GM18951 (cell line): ENCODE measurements around the gene PPP2R2C.

ENCODE experiments used
- POLR2A ChIP-seq: IDR thresholded peaks from 4 replicates; pipeline ENCODE4 v1.6.1; 2011; ENCODE audit warnings: mild to moderate bottlenecking; ENCODE audit not compliant: insufficient read length, insufficient read depth; ENCODE audit errors: extremely low read depth
- in situ Hi-C: fragments of 300-500 bp; cut with MboI; formaldehyde crosslinking; loops from one replicate; pipeline ENCODE4 v1.12.0; 2022; ENCODE audit warnings: low sequenced_read_pairs, mixed read lengths, inconsistent platforms; ENCODE audit not compliant: unreplicated experiment

The PPP2R2C gene

DNA sequence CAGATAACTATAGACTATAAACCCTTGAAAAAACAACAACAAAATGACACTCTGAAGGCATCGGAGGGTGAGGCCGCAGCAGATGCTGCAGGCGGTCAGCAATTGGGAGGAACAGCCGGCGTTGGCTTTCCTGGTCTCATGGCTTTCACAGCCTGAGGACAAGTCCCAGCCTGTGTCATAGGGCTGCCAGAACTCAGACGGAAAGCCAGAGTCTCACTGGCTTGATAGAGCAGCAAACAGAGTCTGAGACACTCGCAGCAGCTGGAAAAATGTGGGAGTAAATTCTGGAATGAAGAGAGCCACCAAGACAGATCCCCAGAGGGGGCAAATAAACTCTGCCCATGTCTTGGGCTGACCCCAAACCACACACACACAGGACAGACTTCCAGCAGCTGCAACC, 86.3 kb downstream of the PPP2R2C start:
- TF ChIP-seq POLR2A = no peak
- in situ Hi-C loops = no loop called here

DNA sequence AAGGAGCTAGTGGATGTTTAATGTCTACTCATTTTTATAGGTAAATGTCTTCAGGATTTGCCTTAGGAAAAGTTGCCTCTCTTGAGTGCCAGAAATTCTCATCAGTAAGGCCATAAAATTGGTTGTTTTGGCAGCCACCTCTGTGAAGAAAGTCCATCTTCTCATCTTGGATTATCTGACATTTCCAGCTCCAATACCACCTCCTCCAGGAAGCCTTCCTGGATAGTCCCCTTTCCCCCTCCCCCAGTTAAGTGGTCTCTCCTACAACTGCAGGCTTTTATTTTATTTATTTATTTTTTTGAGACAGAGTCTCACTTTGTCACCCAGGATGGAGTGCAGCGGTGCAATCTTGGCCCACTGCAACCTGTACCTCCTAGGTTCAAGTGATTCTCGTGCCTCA, 87.1 kb downstream of the PPP2R2C start:
- no peak for TF ChIP-seq POLR2A
- in situ Hi-C loops = no loop called here

DNA sequence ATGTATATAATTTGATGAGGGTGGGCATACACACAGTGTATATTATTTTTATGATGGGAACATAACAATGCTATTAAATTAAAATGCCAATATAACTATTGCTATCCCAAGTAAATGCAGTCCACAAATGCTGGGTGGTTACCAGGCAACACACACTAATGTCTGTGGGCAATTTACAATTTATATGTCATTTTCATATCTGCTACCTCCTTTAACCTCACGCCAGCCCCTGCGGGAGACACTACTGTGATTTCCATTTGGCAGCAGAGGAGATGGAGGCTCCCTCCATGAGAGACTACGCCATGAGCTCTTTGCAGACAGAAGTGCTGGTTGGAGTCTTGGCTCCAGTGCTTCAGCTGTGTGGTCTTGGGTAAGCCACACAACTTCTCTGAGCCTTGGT, 87.9 kb downstream of the PPP2R2C start:
- in situ Hi-C loops = no loop called here
- no peak for TF ChIP-seq POLR2A

DNA sequence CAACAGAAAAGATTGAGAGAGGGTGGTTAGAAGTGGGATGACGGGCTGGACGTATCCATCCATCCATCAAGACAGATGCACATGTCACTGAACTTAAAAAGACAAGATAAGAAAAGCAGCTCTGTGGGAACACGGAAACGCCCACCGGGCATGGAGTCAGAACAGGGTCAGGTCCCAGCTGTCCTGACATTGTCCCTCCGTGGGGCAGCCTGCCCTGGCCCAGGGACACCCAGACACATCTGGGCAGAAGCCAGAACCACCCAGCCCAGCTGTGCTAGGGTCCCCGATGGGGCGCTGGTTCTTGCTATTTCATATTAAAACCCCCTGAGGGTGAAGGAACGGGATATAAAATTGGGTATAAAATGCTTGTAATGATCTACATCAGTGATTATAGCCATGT, 88.5 kb downstream of the PPP2R2C start:
- in situ Hi-C loops = no loop called here
- TF ChIP-seq POLR2A = no peak

DNA sequence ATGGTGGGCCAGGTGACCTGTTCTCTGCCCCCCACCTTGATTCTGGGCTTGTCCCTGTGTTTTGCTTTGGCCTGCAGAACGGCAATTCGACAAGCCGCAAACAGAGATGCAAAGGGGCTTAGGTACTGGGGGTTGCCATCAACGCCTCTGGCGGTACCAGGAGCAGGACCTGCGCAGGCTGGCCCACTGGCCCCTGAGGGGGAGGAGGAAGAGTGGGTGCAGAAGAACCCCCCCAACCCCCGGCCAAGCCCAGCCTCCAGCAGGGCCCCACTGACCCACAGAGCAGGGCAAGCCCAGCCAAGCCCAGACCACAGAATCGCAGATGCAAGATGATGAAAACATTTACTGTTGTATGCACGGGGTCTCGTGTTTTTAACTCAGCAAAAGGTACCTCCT, 89.4 kb downstream of the PPP2R2C start:
- in situ Hi-C loops = no loop called here
- TF ChIP-seq POLR2A = no peak

DNA sequence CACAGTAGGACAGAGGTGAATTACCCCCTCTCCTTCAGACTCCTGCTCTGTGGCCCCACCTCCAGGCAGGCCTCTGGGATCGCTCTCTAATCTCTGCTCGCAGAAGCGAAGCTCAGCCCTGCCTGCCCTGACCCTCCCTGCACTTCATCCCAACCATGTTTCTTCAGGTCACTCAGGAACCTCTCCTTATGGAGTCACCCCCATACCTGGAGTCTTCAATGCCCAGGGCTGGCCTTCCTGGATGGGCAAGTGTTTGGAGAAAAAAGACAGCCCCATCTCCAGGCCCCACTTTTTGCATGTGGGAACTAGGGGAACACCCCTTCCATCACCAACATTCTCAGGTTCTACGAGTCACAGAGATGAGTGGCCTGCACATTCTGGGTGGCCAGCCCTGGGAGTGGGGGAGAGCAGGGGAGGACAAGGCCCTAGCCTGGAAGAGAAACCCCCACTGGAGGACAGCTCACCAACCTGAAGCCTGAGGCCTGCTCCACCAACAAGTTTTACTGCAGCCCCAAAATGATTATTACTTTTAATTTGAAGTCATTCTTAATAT, 90.8 kb downstream of the PPP2R2C start:
- in situ Hi-C loops = no loop called here
- TF ChIP-seq POLR2A = no peak

DNA sequence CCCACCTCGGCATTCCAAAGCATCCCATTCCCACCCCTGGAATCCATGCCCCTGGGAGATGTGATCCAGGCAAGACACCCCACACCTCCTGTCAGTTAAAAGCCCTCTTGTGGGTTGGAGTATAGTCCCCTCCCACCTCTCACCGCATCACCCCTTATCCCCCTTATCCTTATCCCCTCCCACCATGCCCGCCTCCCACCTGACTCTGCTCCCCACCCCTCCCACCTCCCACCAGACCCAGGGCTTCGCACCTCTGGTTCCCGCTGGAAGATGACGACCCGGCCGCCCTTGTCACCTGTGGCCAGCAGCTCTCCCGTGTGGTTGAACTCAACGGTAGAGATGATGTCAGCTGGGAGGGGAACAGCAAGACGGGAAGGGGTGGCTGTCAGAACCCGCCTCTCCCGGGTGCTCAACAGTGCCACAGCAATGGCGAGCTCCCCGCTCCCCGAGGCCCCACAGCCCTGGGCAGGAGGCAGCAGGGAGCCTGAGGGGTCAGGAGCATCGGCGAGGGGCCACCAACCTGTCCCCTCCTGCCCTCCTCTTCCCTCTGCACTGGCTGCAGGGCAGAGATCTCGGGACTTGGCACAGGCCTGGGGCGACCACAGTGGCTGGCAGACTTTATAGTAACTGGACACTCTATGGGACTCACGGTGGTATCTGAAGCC, 91.5 kb downstream of the PPP2R2C start:
- TF ChIP-seq POLR2A = no peak
- in situ Hi-C loops = no loop called here

DNA sequence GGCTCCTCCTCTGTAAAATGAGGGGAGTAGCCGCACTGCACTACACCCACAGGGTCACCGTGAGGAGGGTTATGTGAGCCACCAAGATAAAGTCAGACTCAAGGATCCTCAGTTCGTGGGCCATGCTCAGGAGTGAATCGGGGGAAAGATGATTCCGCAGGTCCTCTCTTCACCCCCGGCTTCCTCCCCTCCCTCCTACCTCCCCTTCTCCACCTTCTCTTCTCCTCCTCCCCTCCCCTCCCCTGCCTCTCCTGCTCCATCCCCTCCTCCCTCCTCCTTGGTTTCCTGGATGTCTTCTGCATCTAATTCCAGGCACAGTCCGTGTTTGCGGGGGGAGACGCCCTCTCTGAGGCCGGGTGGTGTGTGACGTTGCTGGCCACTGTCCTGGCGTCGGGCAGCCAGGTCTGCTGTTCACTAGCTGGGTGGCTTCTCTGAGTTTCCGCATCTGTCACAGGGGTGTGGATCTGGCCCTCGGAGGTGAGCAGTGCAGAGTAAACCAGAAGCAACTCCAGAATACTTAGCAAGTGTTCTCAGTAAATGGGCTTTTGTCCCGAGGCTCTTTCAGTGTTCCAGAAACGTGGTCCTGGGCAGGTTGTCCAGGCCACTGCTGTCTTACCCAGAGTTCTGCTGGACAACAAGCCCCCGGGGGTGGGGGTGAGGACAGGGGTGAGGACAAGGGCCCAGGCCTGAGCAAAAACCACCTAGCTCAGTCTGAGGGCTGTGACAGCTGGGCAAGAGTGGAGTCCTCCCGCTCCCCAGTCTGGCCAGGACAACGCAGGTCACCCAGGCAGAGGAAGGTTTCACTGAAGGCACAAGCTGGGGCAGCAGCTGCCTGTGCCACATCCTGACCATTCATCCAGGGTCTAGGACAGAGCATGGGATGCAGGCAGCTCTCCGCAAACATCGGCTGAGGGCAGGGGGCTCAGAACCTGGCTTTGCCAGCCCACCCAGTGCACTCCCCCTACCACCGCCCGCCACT, 92.4 kb downstream of the PPP2R2C start:
- in situ Hi-C loops = no loop called here
- no peak for TF ChIP-seq POLR2A

DNA sequence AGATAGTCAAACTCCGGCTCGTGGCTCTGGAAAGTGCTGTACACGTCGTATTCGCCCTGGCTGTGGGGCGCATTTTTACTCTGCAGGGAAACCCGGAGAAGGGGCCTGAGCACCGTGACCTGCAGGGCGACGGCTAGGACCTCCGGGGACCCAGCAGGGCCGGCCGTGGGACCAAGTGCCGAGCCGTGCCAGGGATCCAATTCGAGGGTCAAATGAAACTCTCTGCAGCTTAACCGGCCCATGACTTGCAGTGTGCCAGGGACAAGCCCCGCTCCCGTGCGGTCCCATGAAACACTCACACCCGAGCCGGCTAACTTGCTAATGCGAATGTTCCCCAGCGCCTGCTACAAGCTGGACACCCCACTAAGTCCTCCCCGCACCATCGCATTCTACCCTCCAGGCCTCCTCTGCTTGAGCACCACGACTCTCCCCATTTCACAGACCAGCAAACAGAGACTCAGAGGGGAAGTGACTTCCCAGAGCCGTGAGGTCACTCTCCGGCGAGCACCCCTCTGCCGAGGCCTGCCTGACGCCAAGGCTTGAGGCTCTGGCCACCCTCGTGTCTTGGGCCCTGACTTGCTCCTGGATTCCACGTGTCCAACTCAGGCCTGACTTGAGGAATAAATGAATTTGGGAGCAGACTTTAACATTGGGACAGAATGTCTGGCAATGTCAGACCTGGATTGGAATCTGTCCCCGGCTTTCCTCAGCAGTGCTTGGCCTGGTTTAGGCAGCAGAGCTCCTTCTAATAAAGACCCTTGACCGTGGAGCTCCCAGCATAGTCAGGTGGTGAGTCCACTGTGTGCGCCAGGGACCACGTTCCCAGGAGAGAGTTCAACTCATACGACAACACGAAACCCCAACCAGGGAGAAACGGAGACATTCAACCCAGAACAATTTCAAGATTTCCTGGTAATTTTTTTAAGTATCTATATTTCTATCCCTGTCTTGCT, 93.6 kb downstream of the PPP2R2C start:
- in situ Hi-C loops = no loop called here
- no peak for TF ChIP-seq POLR2A

DNA sequence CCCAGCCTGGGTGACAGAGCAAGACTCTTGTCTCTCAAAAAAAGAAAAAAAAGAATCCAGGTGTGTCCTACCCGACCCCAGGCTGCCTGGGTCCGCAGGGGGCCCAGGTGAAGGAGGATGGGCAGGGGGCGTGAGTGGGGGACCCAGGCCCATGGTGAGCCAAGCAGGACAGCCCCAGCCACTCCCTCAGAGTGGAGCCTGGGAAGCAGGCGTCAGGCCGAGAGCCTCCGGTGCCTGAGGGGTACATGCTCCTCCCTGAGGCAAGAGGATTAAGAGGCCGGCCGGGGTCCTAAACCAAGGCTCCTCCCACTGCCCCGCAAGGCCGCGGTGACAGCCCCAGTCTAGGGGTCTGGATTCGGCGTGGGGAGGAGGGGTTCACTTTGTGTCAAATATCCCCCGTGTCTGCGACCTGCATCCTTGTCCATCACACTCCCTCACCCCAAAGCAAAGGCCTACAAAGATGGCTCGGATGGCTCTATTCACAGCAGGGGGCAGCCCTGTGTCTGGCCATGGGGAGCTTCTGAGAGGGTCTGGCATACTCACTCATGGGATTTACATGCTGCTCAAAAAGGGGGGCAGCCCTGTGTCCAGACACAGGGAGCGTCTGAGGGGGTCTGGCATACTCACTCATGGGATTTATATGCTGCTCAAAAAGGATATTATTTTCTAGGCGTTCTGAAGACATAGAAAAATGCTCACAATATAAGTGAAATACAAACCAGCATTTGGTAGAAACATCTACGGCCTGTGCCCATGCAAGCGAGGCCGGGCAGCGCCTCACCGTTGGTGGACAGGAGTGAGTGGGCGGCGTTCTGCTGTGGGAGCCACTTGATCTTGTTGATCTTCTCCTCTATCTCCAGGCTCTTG, 94.6 kb downstream of the PPP2R2C start:
- in situ Hi-C loops = no loop called here
- no peak for TF ChIP-seq POLR2A

DNA sequence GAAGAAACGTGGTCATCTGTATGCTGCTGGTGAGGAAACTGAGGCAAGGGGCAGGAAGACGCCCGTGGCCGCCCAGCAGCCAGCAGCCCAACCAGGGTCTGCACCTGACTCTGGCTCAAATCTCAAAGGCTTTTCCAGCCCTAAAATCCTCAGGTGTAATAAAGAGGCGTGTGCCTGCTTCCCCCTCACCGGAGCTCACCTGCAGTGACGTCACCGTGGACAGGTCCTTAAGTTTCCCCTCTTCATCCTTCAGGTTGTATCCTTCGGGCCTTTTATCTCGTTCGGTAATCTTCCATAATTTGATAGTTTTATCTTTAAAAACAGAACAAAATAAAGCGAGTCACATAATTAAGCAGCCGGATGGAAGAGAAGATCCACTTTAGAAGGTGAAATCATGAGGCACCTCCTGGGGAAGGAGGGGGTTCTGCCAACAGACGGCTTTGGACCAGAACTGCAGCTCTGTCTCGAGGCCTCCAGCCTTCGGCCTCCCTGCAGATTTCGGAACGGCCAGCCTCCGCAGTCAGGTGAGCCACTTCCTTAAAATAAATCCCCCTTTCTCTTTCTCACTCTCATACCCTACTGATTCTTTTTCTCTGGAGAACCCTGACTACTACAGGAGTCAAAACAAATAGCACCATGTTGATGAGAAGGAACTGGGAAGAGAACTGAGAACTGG, 96.7 kb downstream of the PPP2R2C start:
- in situ Hi-C loops = no loop called here
- no peak for TF ChIP-seq POLR2A
